Measurements from ENCODE around the gene AKAP10. TPM values are rescaled to one million over a fixed set of nuclear protein-coding genes. Genes with fewer than 3 reads are reported as not detected.
A peak's percentile ranks its signal among the peaks of the same experiment; 100 is the strongest.

AKAP10 gene
- total RNA-seq, 1 experiment from 2014 or later: 52.7 TPM

GRCh38 chr17:19996086-19996485 is 18.5 kb upstream of the AKAP10 start:
- TF ChIP-seq EZH2 (IDR thresholded peaks at IDR 0.05; ENCODE audit: low read depth): no peak
- TF ChIP-seq CTCF (conservative IDR thresholded peaks at IDR 0.05): no peak
- Histone ChIP-seq H3K9me2 (ENCODE audit: insufficient read depth) (no peaks in the 10 kb centered on the region), H3K4me1 (replicated peaks; ENCODE audit: insufficient read depth) (no peaks in the 10 kb centered on the region), H3K79me2 (ENCODE audit: low read depth) (no peaks in the 10 kb centered on the region), H3K36me3 (ENCODE audit: low read depth) (no peaks in the 10 kb centered on the region), H3K9me3 (ENCODE audit: insufficient read depth, low read depth) (no peaks in the 10 kb centered on the region), H3K4me3 (no peak overlapping the region), H4K20me1 (ENCODE audit: insufficient read depth) (no peaks in the 10 kb centered on the region), H3K4me2 (no peak overlapping the region), H3K27me3 (ENCODE audit: insufficient read depth, low read depth) (no peaks in the 10 kb centered on the region), H2AFZ (no peak overlapping the region), H3K27ac (no peak overlapping the region), H3F3A (ENCODE audit: insufficient read depth, low read depth) (peaks cover 6% of the 10 kb centered on the region; the same call in 1 of the 2 replicates)
- CTCF ChIA-PET: no interaction called here
- POLR2A ChIA-PET (ENCODE audit: unreplicated experiment): no interaction called here
- no TSS peak for BruUV-seq (replicated peaks)
- no peak for DNase-seq
- intact Hi-C loops (cut with micrococcal nuclease; ENCODE audit: unreplicated experiment): no loop called here

- intact Hi-C loops (cut with micrococcal nuclease; ENCODE audit: unreplicated experiment): loop anchor here (1.0 to 5.0 kb wide), 2 partner anchors 123 to 234 kb away; no protein-coding TSS in a partner anchor
- no peaks in the 10 kb centered on the region for H3K27me3 ChIP-seq (ENCODE audit: insufficient read depth, low read depth)
- peak; percentile 87 to 92 for DNase-seq
- peak overlapping the region; percentile 77 for H3K4me2 ChIP-seq
- H3F3A ChIP-seq (ENCODE audit: insufficient read depth, low read depth): peaks cover 6% of the 10 kb centered on the region; the same call in 1 of the 2 replicates
- CTCF ChIA-PET: interaction anchor here (0.6 to 1.8 kb wide), 8 partner anchors 16 to 234 kb away, joined by 3 to 39 read pairs (median 4); partner anchors contain the start of gene SPECC1
- H4K20me1 ChIP-seq (ENCODE audit: insufficient read depth): no peaks in the 10 kb centered on the region
- no peaks in the 10 kb centered on the region for H3K79me2 ChIP-seq (ENCODE audit: low read depth)
- no peaks in the 10 kb centered on the region for H3K9me3 ChIP-seq (ENCODE audit: insufficient read depth, low read depth)
- POLR2A ChIA-PET (ENCODE audit: unreplicated experiment): interaction anchor here (0.7 kb wide), 1 partner anchor 180 kb away, joined by 8 read pairs; no protein-coding TSS in a partner anchor
- H2AFZ ChIP-seq: peak overlapping the region; percentile 85
- peak overlapping the region; percentile 42; the same call in 1 of the 2 replicates for H3K4me3 ChIP-seq
- no peaks in the 10 kb centered on the region for H3K4me1 ChIP-seq (replicated peaks; ENCODE audit: insufficient read depth)
- peak overlapping the region; percentile 16; the same call in 1 of the 2 replicates for H3K27ac ChIP-seq
- peak; percentile 88 for TF ChIP-seq CTCF (conservative IDR thresholded peaks at IDR 0.05)
- TF ChIP-seq EZH2 (IDR thresholded peaks at IDR 0.05; ENCODE audit: low read depth): no peak
- H3K36me3 ChIP-seq (ENCODE audit: low read depth): no peaks in the 10 kb centered on the region
- H3K9me2 ChIP-seq (ENCODE audit: insufficient read depth): no peaks in the 10 kb centered on the region
- no TSS peak for BruUV-seq (replicated peaks)
These were observed 15.4 kb upstream of the AKAP10 start for GRCh38 chr17:19992803-19993713.

- H2AFZ ChIP-seq: no peak overlapping the region
- no peak overlapping the region for H3K4me3 ChIP-seq
- POLR2A ChIA-PET (ENCODE audit: unreplicated experiment): no interaction called here
- H3K9me2 ChIP-seq (ENCODE audit: insufficient read depth): no peaks in the 10 kb centered on the region
- no peaks in the 10 kb centered on the region for H3K27me3 ChIP-seq (ENCODE audit: insufficient read depth, low read depth)
- no peak for TF ChIP-seq EZH2 (IDR thresholded peaks at IDR 0.05; ENCODE audit: low read depth)
- TF ChIP-seq CTCF (conservative IDR thresholded peaks at IDR 0.05): no peak
- intact Hi-C loops (cut with micrococcal nuclease; ENCODE audit: unreplicated experiment): loop anchor here (5.0 kb wide), 1 partner anchor 236 kb away; no protein-coding TSS in a partner anchor
- no peaks in the 10 kb centered on the region for H3K79me2 ChIP-seq (ENCODE audit: low read depth)
- no TSS peak for BruUV-seq (replicated peaks)
- H3K27ac ChIP-seq: no peak overlapping the region
- CTCF ChIA-PET: no interaction called here
- no peaks in the 10 kb centered on the region for H3K4me1 ChIP-seq (replicated peaks; ENCODE audit: insufficient read depth)
- peaks cover 6% of the 10 kb centered on the region; the same call in 1 of the 2 replicates for H3F3A ChIP-seq (ENCODE audit: insufficient read depth, low read depth)
- H3K9me3 ChIP-seq (ENCODE audit: insufficient read depth, low read depth): no peaks in the 10 kb centered on the region
- H3K4me2 ChIP-seq: no peak overlapping the region
- no peaks in the 10 kb centered on the region for H3K36me3 ChIP-seq (ENCODE audit: low read depth)
- H4K20me1 ChIP-seq (ENCODE audit: insufficient read depth): no peaks in the 10 kb centered on the region
- peak in 1 of 2 experiments; percentile 8 for DNase-seq
These were observed 13.7 kb upstream of the AKAP10 start for GRCh38 chr17:19991252-19991885.
